ENCODE results near the gene RUNX3. TPM values are rescaled to one million over a fixed set of nuclear protein-coding genes. Genes with fewer than 3 reads are reported as not detected.

RUNX3 gene
- polyA plus RNA-seq, 1 of the 3 experiments (the other 2 are of a cell fraction), result not detected

GRCh38 chr1:24978383-24979032 is 48.4 kb upstream of the RUNX3 start (continued):
- no peak for TF ChIP-seq YY1 (IDR thresholded peaks at IDR 0.05; ENCODE audit: low read depth)
- TF ChIP-seq ELF1 (IDR thresholded peaks at IDR 0.05), result no peak

GRCh38 chr1:24975391-24975790 is 45.3 kb upstream of the RUNX3 start:
- Histone ChIP-seq H3K79me2 (ENCODE audit: insufficient read depth) (no peaks in the 10 kb centered on the region), H4K20me1 (ENCODE audit: insufficient read depth) (no peaks in the 10 kb centered on the region), H3K4me3 (ENCODE audit: low read depth in 2 of 2, low read length in 1 of 2) (no peak overlapping the region), H3K4me2 (no peak overlapping the region), H3K9me3 (peaks cover 6% of the 10 kb centered on the region; the same call in 1 of the 2 replicates), H3K4me1 (ENCODE audit: control insufficient read depth in 1 of 2, insufficient read depth in 2 of 2, low read depth in 1 of 2, low read length in 1 of 2) (peaks cover 0 to 13% of the 10 kb centered on the region in 2 experiments; a peak in 1 of 4 replicates), H3K9ac (no peak overlapping the region), H3K36me3 (replicated peaks in 1 of 2; ENCODE audit: control insufficient read depth in 1 of 2, insufficient read depth in 2 of 2, low read length in 1 of 2) (no peaks in the 10 kb centered on the region), H3K27me3 (ENCODE audit: insufficient read depth) (peaks cover 5% of the 10 kb centered on the region; the same call in 1 of the 2 replicates), H3K9me2 (no peaks in the 10 kb centered on the region), H2AFZ (ENCODE audit: low read depth) (no peak overlapping the region), H3F3A (replicated peaks; ENCODE audit: insufficient read depth) (no peaks in the 10 kb centered on the region), H3K27ac (ENCODE audit: low read depth in 2 of 2, low read length in 1 of 2) (no peak overlapping the region)
- ChIA-PET CTCF (no interaction called here), POLR2A (no interaction called here)
- TF ChIP-seq MEF2A (IDR thresholded peaks at IDR 0.05; ENCODE audit: borderline replicate concordance, low read depth) (no peak), JUND (IDR thresholded peaks at IDR 0.05) (no peak), ZBTB33 (IDR thresholded peaks at IDR 0.05; ENCODE audit: borderline replicate concordance, low read depth) (no peak), EP300 (IDR thresholded peaks at IDR 0.05; ENCODE audit: borderline replicate concordance in 1 of 2, low read depth in 1 of 2, low read length in 1 of 2) (no peak), USF1 (IDR thresholded peaks at IDR 0.05; ENCODE audit: borderline replicate concordance, low read depth) (no peak), RCOR1 (IDR thresholded peaks at IDR 0.05; ENCODE audit: low read length) (no peak), CHD2 (IDR thresholded peaks at IDR 0.05; ENCODE audit: low read length, partially characterized antibody) (no peak), MXI1 (IDR thresholded peaks at IDR 0.05; ENCODE audit: low read depth, low read length) (no peak), TCF12 (IDR thresholded peaks at IDR 0.05) (no peak), NRF1 (IDR thresholded peaks at IDR 0.05; ENCODE audit: low read depth, low read length) (no peak), GABPA (IDR thresholded peaks at IDR 0.05; ENCODE audit: low read depth) (no peak), SIN3A (IDR thresholded peaks at IDR 0.05; ENCODE audit: borderline replicate concordance, low read depth, low read length) (no peak), MAX (IDR thresholded peaks at IDR 0.05; ENCODE audit: low read depth) (no peak), CTCF (IDR thresholded peaks at IDR 0.05) (no peak), SMC3 (IDR thresholded peaks at IDR 0.05; ENCODE audit: low read depth, low read length) (no peak)
- WGBS (ENCODE audit: low lambda C conversion rate), result 9% methylated on average over 2 of the region's 2 CpGs
- DNase-seq, result no peak
